MCF 10A (cell line): ENCODE measurements around the gene WDR59. TPM values are rescaled to one million over a fixed set of nuclear protein-coding genes. Genes with fewer than 3 reads are reported as not detected.
"Not testable (repeated sequence)": the region's sequence is repeated elsewhere in the genome, so short reads cannot be mapped to it uniquely, and the experiment has no call there.

ENCODE experiments used
- BruUV-seq: library from RNA; stranded (reverse); fragments of 400-500 nt; replicated peaks from 2 replicates; lab custom pipeline; 2021; lab: Mats Ljungman, UMichigan
- CTCF ChIA-PET: fragments of 300-600 bp; sonication (Branson Sonifier 250); formaldehyde crosslinking; extraction: SDS; loops from one replicate; lab custom pipeline; 2021; ENCODE audit warnings: antibody characterized with exemption, inconsistent platforms; lab: Yijun Ruan, JAX
- POLR2A ChIA-PET: fragments of 300-600, 350-650 bp; sonication (Branson Sonifier 250); formaldehyde crosslinking; extraction: SDS; loops from one replicate; lab custom pipeline; 2020; ENCODE audit warnings: antibody characterized with exemption, inconsistent platforms; lab: Yijun Ruan, JAX
- DNase-seq: peaks from one replicate; pipeline ENCODE4 v3.0.0-alpha.2; 2018; ENCODE audit not compliant: unreplicated experiment
- H3K27ac Mint-ChIP-seq: one replicate; pipeline ENCODE4 v1.8.0; 2022; ENCODE audit warnings: mild to moderate bottlenecking, low read depth, mixed read lengths; ENCODE audit not compliant: unreplicated experiment
- H3K27me3 Mint-ChIP-seq: one replicate; pipeline ENCODE4 v1.8.0; 2022; ENCODE audit warnings: mixed read lengths; ENCODE audit not compliant: insufficient read depth, unreplicated experiment
- H3K36me3 Mint-ChIP-seq: one replicate; pipeline ENCODE4 v1.8.0; 2022; ENCODE audit warnings: mild to moderate bottlenecking, moderate library complexity, mixed read lengths; ENCODE audit not compliant: insufficient read depth, unreplicated experiment
- H3K4me1 Mint-ChIP-seq: one replicate; pipeline ENCODE4 v1.8.0; 2022; ENCODE audit warnings: mixed read lengths; ENCODE audit not compliant: insufficient read depth, unreplicated experiment
- H3K4me3 Mint-ChIP-seq: one replicate; pipeline ENCODE4 v1.8.0; 2022; ENCODE audit warnings: mild to moderate bottlenecking, moderate library complexity, mixed read lengths; ENCODE audit not compliant: unreplicated experiment
- H3K9me3 Mint-ChIP-seq: one replicate; pipeline ENCODE4 v1.8.0; 2022; ENCODE audit warnings: mixed read lengths; ENCODE audit not compliant: unreplicated experiment
- intact Hi-C: fragments of 100-400 bp; cut with micrococcal nuclease; formaldehyde crosslinking; loops from 2 replicates; pipeline ENCODE4 v1.14.1; 2022
- total RNA-seq: library from RNA; stranded (reverse); gene quantifications from 2 replicates; pipeline ENCODE4 v1.2.3, GENCODE V29; 2022
- TF ChIP-seq, protein P1 (sequence below): fragments of 200-600 bp; IDR thresholded peaks from one replicate; pipeline ENCODE4 v1.8.0; 2022; ENCODE audit warnings: antibody characterized with exemption, mild to moderate bottlenecking; ENCODE audit not compliant: unreplicated experiment

Gene WDR59
- total RNA-seq, 1 experiment from 2014 or later = 56.1 TPM

DNA sequence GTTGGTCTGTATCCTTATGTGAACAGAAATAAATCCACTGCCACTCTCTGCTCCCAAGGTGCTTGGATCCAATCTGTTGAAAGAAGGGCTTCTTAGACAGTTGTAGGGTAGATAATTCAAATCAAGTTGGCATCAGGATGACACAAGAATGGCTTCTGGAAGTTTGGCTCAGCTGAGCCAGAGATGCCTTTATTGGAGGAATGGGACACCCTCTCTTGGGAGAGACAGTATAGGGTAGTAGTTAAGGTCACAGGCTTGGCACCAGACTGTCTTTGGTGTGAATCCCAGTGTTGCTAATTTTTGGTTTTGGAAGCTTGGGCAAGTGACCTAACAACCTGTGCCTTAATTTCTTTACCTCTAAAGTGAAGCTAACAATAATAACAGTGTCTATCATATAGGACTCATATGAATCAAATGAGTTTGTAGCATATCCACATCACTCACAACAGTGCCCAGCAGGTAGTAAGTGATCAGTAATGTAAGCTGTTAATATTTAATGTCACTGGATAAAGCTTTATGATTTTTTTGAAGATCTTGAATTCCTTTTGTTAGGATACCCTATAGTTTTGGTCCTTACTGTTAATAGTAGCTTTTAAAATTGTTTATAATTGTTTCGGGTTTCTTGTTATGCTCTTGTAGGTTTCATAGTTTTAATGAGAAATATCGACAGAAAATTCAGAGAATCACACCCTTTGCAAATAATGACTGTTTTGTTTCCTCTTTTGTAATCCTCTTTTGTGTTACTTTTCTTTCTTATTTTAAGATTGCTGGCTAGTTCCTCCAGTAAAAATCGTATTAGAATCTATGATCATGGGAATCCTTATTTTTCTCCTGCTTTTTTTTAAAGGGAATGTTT lies 33.0 kb upstream of the WDR59 start:
- ChIA-PET POLR2A (interaction anchor here (1.0 to 1.3 kb wide), 3 partner anchors 13 to 91 kb away, joined by 3 to 6 read pairs (median 3); partner anchors contain the start of gene WDR59), CTCF (no interaction called here)
- no peak for DNase-seq
- Mint-ChIP-seq H3K4me3 (no peak overlapping the region), H3K4me1 (peaks cover under 1% of the 10 kb centered on the region), H3K9me3 (peaks cover 12% of the 10 kb centered on the region), H3K27me3 (no peaks in the 10 kb centered on the region), H3K36me3 (peaks cover 13% of the 10 kb centered on the region), H3K27ac (no peak overlapping the region)
- intact Hi-C loops = no loop called here
- no TSS peak for BruUV-seq
- TF ChIP-seq, protein P1, sequence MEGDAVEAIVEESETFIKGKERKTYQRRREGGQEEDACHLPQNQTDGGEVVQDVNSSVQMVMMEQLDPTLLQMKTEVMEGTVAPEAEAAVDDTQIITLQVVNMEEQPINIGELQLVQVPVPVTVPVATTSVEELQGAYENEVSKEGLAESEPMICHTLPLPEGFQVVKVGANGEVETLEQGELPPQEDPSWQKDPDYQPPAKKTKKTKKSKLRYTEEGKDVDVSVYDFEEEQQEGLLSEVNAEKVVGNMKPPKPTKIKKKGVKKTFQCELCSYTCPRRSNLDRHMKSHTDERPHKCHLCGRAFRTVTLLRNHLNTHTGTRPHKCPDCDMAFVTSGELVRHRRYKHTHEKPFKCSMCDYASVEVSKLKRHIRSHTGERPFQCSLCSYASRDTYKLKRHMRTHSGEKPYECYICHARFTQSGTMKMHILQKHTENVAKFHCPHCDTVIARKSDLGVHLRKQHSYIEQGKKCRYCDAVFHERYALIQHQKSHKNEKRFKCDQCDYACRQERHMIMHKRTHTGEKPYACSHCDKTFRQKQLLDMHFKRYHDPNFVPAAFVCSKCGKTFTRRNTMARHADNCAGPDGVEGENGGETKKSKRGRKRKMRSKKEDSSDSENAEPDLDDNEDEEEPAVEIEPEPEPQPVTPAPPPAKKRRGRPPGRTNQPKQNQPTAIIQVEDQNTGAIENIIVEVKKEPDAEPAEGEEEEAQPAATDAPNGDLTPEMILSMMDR = no peak

DNA sequence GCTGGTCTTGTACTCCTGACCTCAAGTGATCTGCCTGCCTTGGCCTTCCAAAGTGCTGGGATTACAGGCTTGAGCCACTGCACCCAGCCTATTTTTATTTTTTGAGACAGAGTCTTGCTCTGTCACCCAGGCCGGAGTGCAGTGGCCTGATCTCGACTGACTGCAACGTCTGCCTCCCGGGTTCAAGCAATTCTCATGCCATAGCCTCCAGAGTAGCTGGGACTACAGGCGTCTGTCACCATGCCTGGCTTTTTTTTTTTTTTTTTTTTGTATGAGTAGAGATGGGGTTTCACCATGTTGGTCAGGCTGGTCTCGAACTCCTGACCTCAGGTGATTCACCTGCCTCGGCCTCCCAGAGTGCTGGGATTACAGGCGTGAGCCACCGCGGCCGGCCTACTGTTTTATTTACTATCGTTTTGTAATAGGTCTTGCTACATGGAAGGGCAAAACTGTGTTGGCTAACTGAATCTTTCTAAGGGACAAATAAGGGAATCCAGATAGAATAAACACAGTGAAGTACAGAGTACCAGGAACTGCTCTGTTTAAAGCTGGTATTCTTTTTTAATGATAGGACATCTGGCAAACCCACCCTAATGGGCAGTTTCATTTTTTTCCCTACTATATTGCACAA lies 31.6 kb upstream of the WDR59 start:
- DNase-seq, H3K27ac Mint-ChIP-seq, BruUV-seq, H3K36me3 Mint-ChIP-seq, H3K9me3 Mint-ChIP-seq, intact Hi-C loops, H3K4me3 Mint-ChIP-seq, H3K27me3 Mint-ChIP-seq: not testable (repeated sequence)
- ChIA-PET CTCF (interaction anchor here (0.6 kb wide), 3 partner anchors 27 to 603 kb away, joined by 3 to 6 read pairs (median 3); no protein-coding TSS in a partner anchor), POLR2A (interaction anchor here (1.1 to 1.3 kb wide), 2 partner anchors 12 to 32 kb away, joined by 3 read pairs; partner anchors contain the start of gene WDR59)
- peaks cover 14% of the 10 kb centered on the region for H3K4me1 Mint-ChIP-seq

DNA sequence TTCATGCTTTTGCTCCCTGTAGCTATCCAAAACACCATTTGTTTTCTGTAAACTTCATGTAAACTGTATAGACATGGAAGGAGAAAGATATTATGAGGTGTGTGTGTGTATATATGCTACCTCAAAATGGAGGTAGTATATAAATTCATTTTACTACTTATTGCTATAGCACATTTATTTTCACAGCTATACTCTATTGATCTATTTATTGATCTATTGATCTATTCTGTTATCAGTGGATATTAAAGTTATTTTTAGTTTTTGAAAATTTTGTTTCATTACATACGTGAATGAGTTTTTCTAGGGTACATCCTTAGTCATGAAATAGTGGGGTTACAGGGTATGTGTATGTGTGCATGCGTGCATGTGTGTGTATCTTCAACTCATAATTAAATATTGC lies 29.4 kb upstream of the WDR59 start:
- DNase-seq = no peak
- ChIA-PET CTCF (interaction anchor here (0.8 to 4.9 kb wide), 2 partner anchors 16 to 96 kb away, joined by 5 to 50 read pairs; no protein-coding TSS in a partner anchor), POLR2A (interaction anchor here (0.6 to 4.4 kb wide), 2 partner anchors 95 to 453 kb away, joined by 4 to 65 read pairs; no protein-coding TSS in a partner anchor)
- Mint-ChIP-seq H3K27ac (peak overlapping the region; percentile 51), H3K9me3 (no peaks in the 10 kb centered on the region), H3K27me3 (no peaks in the 10 kb centered on the region), H3K4me3 (no peak overlapping the region), H3K4me1 (peaks cover 17% of the 10 kb centered on the region), H3K36me3 (peaks cover 11% of the 10 kb centered on the region)
- TF ChIP-seq, protein P1 = no peak
- no TSS peak for BruUV-seq
- intact Hi-C loops = no loop called here

DNA sequence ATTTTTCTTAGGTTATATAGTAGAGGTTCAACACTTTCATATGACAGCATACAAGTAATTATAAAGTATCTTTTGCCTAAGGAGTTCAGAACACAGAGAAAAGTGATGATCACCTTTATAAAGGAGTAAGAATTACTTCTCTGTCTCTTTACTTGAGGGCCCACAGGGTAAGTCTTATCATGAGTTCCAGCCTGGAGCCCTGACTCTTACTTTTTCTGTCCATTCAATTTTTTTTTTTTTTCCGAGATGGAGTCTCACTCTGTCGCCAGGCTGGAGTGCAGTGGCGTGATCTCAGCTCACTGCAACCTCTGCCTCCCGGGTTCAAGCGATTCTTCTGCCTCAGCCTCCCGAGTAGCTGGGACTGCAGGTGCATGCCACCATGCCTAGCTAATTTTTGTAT lies 28.2 kb upstream of the WDR59 start:
- H3K9me3 Mint-ChIP-seq, H3K27me3 Mint-ChIP-seq, DNase-seq, intact Hi-C loops, H3K4me3 Mint-ChIP-seq, BruUV-seq: not testable (repeated sequence)
- peak overlapping the region; percentile 81 for H3K27ac Mint-ChIP-seq
- CTCF ChIA-PET = interaction anchor here (0.7 to 4.9 kb wide), 3 partner anchors 14 to 1290 kb away, joined by 3 to 50 read pairs (median 25); partner anchors contain the start of gene ZNRF1
- H3K4me1 Mint-ChIP-seq = peaks cover 17% of the 10 kb centered on the region
- peaks cover 12% of the 10 kb centered on the region for H3K36me3 Mint-ChIP-seq
- POLR2A ChIA-PET = interaction anchor here (1.8 to 4.4 kb wide), 4 partner anchors 10 to 96 kb away, joined by 5 to 65 read pairs (median 16); partner anchors contain the start of genes WDR59 and ZNRF1
